DMS53 (cell line): ENCODE results near the gene IL27RA.

Source experiments
- DNase-seq: peaks from one replicate; lab custom pipeline; 2025; lab: John Stamatoyannopoulos, UW

Gene IL27RA

DNA sequence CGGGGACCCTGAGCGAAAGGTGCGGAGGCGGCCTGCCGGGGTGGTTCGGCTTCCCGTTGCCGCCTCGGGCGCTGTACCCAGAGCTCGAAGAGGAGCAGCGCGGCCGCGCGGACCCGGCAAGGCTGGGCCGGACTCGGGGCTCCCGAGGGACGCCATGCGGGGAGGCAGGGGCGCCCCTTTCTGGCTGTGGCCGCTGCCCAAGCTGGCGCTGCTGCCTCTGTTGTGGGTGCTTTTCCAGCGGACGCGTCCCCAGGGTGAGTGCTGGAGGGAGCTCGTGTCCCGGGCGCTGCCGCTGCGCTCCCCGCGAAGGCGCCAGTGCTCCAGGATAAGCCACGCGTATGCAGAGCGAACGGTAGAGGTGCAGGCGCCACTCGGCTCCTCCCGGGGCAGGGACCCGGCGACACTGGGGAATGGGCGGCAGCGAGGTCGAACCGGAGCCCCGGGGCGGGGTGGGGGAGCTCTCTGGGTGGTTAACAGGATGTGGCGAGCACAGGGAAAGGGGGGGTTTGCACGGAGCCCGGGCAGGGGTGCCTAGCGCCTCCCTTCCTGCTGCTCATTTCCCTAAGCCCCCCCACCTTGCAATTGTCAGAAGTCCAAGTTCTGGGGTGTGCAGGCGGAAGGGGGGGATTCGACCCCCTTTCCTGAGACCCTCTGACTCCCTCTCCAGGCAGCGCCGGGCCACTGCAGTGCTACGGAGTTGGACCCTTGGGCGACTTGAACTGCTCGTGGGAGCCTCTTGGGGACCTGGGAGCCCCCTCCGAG is at the start of gene IL27RA:
TSS of gene IL27RA (plus strand) at position 44 of the 762 bp plus-strand sequence. CDS start at position 155, 111 bp downstream.
- DNase-seq, result peak; percentile 74

DNA sequence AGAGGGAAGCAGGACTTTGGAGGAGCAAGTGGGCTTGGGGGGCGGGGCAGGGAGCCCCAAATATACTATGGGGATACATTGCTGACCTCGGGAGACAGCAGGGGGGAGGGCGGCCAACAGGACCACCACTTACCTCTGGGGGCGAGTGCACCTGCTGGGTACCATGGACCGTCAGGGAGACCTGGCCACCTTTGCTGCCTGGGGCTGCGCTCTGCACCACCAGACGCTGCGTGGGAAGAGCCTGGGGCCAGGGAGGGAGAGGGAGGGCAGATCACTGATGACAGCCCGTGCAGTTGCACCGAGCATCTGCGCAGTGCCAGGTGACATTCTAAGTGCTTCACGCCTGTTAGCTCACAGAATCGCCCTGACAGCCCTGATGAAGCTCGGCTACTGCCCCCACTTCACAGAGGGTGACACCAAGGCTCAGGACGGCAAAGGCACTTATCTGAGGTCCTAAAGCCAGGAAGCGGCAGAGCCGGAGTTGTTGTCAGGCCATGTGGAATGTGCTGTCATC is 49.5 kb upstream of the IL27RA start:
- DNase-seq, result peak; percentile 31

DNA sequence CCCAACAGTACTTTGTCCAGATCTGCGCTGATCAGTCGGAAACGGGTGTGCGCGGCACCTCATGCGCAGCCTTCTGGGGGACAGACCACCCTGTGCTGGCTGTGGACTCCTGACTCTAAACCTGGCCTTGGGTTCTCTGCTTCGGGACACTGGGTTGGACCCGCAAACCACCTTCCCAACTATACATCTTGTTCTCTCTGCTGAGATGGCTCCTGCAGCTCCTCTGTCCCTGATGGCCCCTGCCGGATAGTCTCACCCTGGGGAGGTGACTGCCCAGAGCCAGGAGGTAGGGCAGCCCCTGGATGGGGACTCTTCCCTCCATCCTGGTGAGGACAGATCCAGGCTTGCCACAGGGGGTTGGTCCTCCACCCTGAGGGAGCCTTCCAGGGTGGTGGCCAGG is 48.8 kb upstream of the IL27RA start:
- DNase-seq, result no peak

DNA sequence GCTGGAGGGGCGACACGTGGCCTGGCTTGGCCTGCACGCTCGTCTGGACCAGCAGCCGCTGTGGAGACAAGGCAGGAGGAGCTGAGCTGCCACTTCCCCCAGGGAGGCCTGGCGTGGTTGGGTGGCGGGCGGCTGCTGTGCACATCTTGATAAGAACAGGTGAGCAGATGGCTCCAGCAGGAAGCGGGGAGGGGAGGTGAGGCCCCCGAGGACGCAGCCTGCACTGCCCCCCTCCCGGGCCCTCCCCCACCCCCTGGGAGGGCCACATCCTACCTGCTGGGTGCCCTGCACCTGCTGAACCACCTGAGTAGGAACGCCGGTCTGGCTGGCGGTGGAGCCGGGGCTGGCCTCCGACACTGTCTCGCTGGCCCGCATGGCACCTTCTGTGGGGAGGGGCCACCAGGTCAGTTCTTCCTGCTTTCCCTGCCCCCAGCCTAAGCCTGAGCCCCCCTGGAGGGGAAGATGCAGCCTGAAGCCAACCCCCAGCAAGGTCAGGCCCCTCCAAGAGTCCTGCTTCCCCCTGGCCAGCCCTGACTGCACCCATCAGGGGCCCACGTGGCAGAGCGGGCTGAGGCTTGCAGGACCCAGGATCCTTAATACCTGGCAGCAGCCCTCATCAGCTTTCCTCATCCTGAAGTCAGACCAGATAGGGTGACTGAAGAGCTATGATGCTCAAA is 48.2 kb upstream of the IL27RA start:
- peak; percentile 93 for DNase-seq

DNA sequence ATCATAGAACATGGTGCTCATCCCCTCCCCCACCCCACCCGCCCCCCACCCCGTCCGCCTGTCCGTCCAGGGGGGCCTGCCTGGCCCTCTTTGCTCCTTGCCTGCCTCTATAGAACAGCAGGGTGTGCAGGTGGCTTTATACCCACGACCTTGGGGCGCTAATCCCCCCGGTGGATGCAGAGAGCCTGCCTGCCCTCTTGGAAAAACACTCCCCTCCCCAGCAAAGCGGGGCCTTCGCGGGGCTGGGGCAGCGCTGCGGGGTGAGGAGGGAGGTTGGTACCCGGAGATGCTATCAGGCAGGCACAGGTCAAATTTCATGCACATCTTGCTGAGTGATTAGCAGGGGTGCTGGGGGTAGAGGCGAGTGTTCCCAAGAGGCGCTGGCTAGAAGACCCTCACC is 47.4 kb upstream of the IL27RA start:
- peak; percentile 31 for DNase-seq

DNA sequence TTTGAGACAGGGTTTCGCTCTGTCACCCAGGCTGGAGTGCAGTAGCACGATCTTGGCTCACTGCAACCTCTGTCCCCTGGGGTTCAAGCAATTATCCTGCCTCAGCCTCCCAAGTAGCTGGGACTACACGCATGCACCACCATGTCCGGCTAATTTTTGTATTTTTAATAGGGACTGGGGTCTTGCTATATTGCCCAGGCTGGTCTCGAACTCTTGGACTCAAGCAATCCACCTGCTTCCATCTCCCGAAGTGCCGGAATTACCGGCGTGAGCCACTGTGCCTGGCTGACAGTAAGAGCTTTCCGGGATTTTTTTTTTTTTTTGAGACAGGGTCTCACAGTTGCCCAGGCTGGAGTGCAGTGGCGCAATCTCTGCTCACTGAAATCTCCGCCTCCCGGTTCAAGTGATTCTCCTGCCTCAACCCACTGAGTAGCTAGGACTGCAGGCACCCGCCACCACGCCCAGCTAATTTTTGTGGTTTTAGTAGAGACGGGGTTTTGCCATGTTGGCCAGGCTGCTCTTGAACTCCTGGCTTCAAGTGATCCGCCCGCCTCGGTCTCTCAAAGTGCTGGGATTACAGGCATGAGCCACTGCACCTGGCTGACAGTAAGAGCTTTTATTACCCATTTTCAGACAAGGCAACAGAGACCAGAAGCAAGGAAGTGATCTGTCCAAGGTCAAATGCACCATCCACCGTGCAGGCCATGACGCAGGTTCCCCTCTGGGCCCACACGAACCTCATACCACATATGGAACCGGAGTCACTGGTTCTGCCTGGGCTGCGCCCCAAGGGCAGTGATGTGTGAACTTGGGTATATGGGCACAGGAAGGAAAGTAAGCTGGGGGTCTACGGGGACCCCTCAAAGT is 46.5 kb upstream of the IL27RA start:
- peak; percentile 34 for DNase-seq

GRCh38 chr19:13985771-13986347 is 45.7 kb upstream of the IL27RA start:
- peak; percentile 84 for DNase-seq

DNA sequence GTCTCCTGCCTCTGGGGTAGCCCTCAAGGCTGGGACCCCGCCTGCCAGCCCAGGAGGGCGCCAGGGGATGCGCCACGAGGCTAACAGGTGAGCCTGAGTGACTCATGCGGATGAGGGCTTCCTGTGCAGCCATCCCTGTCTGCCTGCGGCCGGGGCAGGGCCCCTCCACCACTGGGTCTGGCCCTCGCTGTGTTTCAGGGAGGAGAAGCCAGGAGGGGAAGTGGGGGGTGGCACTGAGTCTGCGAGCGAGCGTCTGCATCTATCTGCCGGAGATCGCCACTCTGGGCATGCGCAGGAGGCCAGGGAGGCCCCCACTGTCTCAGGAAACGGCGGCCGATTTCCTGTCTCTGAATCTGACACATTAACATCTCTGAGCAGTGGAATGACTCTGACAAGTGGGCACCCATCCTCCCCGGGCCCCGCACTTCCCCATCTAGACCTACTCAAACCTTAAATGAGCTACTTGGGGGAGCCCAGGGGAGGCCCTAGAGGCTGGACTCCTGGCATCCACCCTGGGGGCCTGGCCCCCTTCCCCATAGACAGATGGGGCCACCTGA is 45.1 kb upstream of the IL27RA start:
- DNase-seq, result peak; percentile 95

- peak; percentile 65 for DNase-seq
Measured at GRCh38 chr19:13987101-13987890, 44.3 kb upstream of the IL27RA start.

- no peak for DNase-seq
Measured at GRCh38 chr19:13989487-13989886, 42.1 kb upstream of the IL27RA start.

DNA sequence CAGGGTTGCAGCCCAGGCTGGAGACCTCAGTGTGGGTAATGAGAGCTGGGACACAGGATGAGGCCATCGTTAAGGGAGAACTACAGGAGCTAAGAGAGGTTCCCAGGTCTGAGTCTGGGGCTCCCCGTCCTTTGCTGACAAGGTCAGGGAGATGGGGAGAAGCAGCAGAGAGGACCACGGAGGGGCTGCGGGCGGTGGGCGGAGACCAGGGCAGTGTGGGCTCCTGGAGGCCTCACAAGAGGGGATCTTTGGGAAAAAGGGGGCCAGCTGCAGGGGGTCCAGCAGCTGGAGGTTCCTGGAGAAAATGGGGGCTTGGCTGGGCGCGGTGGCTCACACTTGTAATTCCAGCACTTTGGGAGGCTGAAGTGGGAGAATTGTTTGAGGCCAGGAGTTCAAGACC is 41.5 kb upstream of the IL27RA start:
- no peak for DNase-seq

GRCh38 chr19:13992025-13992424 is 39.5 kb upstream of the IL27RA start:
- DNase-seq, result no peak

- DNase-seq, result peak; percentile 18
Measured at GRCh38 chr19:13993590-13994300, 37.8 kb upstream of the IL27RA start.

DNA sequence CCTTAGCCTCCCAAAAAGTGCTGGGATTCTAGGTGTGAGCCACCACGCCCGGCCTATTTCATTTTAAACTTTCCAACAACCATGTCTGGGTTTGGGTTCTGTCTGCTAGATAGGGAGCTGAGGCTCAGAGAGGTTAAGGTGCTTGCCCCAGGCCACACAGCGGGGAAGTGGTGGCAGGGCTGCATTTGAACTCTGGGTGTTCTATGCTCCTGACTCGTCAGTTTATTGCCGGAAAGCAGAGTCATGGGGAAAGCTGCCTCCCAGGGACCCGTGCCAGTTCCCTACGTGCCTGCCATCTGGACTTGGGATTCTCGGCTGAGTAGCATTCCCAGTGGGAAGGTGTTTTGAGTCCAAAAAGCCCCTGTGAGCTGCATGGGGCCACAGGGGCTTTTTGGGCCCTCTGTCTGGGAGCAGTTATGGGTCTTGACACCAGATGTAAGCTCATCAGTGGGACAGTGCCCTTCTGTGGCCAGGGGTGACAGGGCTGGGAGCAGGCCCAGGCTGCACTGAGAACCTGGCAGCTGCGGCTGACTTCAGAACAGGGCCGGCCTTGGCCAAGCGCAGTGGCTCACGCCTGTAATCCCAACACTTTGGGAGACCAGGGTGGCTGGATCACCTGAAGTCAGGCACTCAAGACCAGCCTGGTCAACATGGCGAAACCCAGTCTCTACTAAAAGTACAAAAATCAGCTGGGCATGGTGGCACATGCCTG is 36.4 kb upstream of the IL27RA start:
- no peak for DNase-seq

DNA sequence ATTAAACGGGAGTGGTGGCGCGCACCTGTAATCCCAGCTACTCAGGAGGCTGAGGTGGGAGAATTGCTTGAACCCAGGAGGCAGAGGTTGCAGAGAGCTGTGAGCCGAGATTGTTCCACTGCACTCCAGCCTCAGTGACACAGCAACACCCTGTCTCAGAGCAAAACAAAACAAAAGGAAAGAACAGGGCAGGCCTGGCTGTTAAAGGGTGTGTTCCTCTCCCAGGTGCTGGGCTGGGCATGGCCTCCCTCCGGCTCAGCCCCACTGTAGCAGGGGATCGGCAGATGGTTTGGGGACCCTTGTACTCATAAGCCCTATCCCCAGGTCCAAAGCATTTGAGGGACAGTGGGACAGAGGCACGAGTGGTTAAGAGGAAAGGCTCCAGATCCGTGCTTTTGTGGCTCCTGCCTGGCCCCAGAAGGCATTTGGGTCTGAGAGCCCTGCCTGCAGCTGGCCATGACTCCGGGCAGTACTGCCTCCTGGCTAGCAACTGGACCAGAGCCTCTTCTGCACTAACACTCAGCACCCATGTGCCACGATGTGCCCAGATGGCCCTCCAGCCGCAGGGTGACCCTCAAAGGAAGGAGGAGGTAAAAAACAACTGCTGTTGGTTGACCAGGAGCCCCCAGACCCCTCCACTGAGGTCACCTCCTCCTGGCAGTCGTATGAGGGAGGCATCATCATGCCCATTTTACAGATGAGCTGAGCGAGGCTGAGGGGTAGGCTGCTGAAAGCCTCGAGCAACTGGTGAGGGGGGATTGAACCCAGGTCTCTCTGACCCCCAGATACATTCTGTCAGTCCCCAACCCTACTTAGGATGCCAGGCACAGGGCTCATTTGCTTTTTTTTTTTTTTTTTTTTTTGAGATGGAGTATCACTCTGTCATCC is 35.4 kb upstream of the IL27RA start:
- no peak for DNase-seq

- no peak for DNase-seq
Measured at GRCh38 chr19:13996928-13997630, 34.5 kb upstream of the IL27RA start.

DNA sequence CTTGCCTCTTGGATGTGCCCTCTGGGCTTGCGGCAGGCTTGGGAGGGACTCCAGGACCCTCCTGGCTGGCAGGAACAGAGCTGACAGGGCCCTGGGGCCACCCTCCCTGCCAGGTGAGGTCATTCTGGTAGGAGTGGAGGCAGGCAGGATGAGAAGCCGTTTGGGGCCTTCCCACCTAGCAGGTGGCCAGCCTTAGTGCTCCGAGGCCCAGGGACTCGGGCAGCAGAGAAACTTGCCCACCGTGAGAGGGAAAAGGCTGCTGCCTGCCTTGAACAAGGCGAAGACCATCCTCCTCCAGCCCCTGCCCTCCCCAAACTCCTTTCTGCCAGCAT is 34.0 kb upstream of the IL27RA start:
- no peak for DNase-seq

GRCh38 chr19:13998426-13998825 is 33.1 kb upstream of the IL27RA start:
- no peak for DNase-seq
